Activated naive CD8-positive, alpha-beta T cell treated with anti-CD3 and anti-CD28 coated beads for 36 hours (primary cell): Measurements from ENCODE around the gene ACSBG1. TPM values are rescaled to one million over a fixed set of nuclear protein-coding genes. Genes with fewer than 3 reads are reported as not detected.
"Not testable (repeated sequence)": the region's sequence is repeated elsewhere in the genome, so short reads cannot be mapped to it uniquely, and the experiment has no call there.

Source experiments
- DNase-seq: peaks from one replicate; pipeline ENCODE4 v3.0.0; 2021
- H3K27ac Mint-ChIP-seq: one replicate; pipeline ENCODE4 v1.8.0; 2022; ENCODE audit warnings: mild to moderate bottlenecking, moderate library complexity, mixed read lengths
- H3K27me3 Mint-ChIP-seq: one replicate; pipeline ENCODE4 v1.8.0; 2022; ENCODE audit warnings: mild to moderate bottlenecking, mixed read lengths
- H3K36me3 Mint-ChIP-seq: one replicate; pipeline ENCODE4 v1.8.0; 2021; ENCODE audit warnings: mild to moderate bottlenecking, mixed read lengths
- H3K4me1 Mint-ChIP-seq: one replicate; pipeline ENCODE4 v1.8.0; 2021; ENCODE audit warnings: mixed read lengths
- H3K4me3 Mint-ChIP-seq: one replicate; pipeline ENCODE4 v1.8.0; 2022; ENCODE audit warnings: mild to moderate bottlenecking, moderate library complexity, mixed read lengths
- H3K9me3 Mint-ChIP-seq: one replicate; pipeline ENCODE4 v1.8.0; 2022; ENCODE audit warnings: mixed read lengths
- total RNA-seq, 2 experiments: library from RNA; stranded (reverse); gene quantifications; one replicate each; pipeline ENCODE4 v1.2.3, GENCODE V29; 2021

ACSBG1 gene
- total RNA-seq, 2 experiments from 2014 or later, result 0.24 TPM; not detected in 1

DNA sequence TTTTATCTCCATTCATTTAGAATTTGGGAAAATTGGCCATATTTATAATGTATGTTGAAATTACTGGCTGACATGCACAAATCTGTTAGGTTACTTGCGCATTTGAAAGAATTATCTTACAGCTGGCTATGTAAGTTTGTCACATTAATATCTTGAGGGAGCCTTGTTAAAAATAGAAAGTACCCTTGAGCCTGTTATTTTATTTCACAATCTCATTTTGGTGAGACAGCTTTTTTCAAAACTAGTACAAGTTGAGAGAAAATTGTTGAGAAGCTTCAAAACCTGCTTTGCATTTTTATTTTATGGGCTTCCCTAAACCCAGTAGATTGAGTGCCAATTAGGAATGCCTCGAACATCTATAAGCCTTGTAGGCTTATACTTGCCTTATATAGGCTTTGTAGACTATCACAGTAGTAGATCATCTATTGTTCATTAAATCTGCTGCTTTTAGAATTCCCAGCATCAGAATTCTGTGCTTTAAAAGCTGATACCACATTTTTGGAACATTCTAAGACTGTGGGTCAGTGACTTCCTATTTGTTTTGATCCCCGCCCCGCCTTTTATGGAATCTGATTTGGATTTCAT is 78.9 kb downstream of the ACSBG1 start:
- H3K36me3 Mint-ChIP-seq, result peaks cover 20% of the 10 kb centered on the region
- no peak for DNase-seq
- no peak overlapping the region for H3K27ac Mint-ChIP-seq
- no peaks in the 10 kb centered on the region for H3K27me3 Mint-ChIP-seq
- peaks cover 24% of the 10 kb centered on the region for H3K4me1 Mint-ChIP-seq
- no peaks in the 10 kb centered on the region for H3K9me3 Mint-ChIP-seq
- H3K4me3 Mint-ChIP-seq, result no peak overlapping the region

DNA sequence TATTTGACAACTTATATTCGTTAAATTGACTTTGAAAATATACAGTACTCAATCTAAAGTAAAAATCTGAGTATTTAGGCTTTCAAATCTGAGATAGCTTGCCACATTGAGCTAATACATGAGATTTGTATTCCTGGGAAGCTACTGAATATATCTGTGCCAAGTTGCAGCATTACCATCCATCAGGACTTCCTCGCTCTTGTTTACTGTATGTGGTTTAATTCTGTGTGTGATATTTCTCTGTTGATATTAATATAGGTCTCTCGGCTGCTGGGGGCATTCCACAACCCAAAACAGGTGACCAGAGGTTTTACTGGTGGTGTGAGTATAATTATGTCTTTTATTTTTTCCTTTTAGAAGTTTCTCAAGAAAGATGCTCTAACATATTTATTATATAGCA is 79.4 kb downstream of the ACSBG1 start:
- H3K4me3 Mint-ChIP-seq, result no peak overlapping the region
- H3K27me3 Mint-ChIP-seq, result no peaks in the 10 kb centered on the region
- peaks cover 28% of the 10 kb centered on the region for H3K4me1 Mint-ChIP-seq
- H3K9me3 Mint-ChIP-seq, result no peaks in the 10 kb centered on the region
- no peak overlapping the region for H3K27ac Mint-ChIP-seq
- H3K36me3 Mint-ChIP-seq, result peaks cover 20% of the 10 kb centered on the region
- no peak for DNase-seq

DNA sequence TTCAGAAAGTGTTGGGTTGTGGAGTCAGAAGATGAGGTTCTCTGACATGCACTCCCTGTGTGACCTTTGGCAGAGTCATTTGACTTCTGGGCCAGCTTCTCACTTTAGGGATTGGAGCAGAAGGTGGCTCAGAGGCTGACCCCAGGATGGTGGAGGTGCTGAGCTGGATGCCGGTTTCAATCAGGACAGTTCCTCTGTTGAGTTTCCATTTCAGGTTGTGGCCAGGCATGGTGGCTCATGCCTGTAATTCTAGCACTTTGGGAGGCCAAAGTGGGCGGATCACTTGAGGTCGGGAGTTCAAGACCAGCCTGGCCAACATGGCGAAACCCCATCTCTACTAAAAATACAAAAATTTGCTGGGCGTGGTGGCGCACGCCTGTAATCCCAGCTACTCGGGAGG is 83.3 kb downstream of the ACSBG1 start:
- not testable (repeated sequence) for H3K9me3 Mint-ChIP-seq, DNase-seq, H3K27ac Mint-ChIP-seq, H3K27me3 Mint-ChIP-seq
- Mint-ChIP-seq H3K4me3 (peak overlapping the region; percentile 93), H3K36me3 (peaks cover 16% of the 10 kb centered on the region), H3K4me1 (peaks cover 47% of the 10 kb centered on the region)

DNA sequence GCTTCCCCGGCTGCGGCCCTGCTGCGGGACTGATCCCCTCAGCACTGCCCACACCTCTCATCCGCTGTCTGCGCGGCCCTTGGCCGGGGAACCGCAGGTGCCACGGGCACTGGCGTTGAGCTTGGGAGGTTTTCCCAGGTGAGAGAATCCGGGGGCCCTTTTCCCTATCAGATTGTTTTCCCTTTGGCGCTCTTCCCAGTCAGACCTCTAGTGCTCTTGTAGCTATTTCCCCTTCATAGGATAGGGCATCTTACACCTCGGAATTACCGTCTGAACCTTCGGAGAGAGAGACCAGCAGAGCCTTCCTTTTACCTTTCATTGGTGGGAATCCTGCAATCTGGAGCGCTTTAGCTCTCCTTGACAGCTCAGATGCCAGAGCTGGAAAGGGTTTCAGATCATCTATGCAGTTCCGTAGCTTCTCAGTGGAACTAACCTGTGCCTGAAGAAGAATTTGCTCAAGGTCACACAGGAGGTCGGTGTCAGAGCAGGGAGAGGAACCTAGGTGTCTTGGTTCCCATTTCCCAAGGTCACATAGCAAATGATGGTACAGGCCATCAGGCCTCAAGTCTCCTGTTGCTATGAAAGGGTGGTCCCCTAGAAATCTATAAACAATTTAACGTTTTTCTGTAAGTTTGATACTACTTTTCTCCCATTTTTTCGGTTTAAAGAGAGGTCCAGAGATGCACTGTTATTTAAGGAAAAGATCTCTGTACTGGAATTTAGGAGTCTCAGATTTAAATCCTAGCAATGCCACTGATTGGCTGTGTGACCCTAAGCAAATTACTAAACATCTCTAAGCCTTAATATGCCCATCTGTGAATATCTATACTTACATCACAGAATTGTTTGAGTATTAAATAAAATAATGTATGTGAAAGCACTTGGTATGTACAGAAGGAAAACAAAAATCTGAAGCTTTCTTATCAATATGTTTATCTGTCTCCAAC is 84.3 kb downstream of the ACSBG1 start:
- Mint-ChIP-seq H3K9me3 (no peaks in the 10 kb centered on the region), H3K4me1 (peaks cover 47% of the 10 kb centered on the region), H3K36me3 (peaks cover 16% of the 10 kb centered on the region), H3K27me3 (no peaks in the 10 kb centered on the region), H3K27ac (peak overlapping the region; percentile 78), H3K4me3 (peak overlapping the region; percentile 93)
- DNase-seq, result no peak

DNA sequence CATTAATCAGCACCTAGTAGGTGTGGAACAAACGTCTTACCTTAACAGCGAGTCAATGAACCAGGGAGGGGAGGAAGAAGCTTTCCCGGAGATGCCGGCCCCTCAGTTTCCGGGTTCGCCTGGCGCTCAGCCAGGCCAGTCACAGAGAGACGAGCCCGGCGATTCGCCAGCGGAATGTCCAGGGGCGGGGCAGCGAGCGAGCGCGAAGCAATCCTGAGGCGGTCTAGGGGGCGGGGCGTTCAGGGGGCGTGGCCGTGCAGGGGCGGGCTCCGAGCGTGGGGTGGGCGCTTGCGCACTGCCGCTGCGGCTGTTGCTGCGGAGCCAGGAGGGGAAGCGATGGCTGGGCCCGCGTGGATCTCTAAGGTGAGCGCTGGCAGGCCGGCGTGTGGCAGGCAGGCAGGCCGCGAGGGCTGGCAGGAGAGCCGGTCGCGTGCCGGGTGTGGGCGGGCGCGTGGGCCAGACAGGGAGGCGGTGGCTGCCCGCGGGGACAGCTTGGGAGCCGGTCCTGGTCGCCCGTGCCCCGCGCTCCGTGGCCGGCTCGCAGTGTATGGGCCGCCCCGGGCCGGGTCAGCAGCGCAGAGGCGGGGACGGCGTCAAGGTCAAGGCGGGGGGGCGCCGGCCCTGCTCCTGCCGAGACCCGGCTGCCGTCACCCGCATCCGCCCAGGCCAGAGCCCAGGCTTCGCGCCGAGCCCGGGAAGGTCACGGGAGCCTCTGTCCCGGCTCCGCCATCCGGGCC is 85.1 kb downstream of the ACSBG1 start, which contains the start of gene IDH3A:
Gene IDH3A, plus strand, starts transcription at position 295 of the 737 bp plus-strand sequence. Its CDS starts 42 bp downstream, at position 337.
- no peaks in the 10 kb centered on the region for H3K9me3 Mint-ChIP-seq
- peak within 1 kb of the TSS; percentile 93 for H3K4me3 Mint-ChIP-seq
- H3K4me1 Mint-ChIP-seq, result peaks cover 47% of the 10 kb centered on the region
- DNase-seq, result peak; percentile 99
- peak within 1 kb of the TSS; percentile 93 for H3K27ac Mint-ChIP-seq
- peaks cover 16% of the 10 kb centered on the region for H3K36me3 Mint-ChIP-seq
- H3K27me3 Mint-ChIP-seq, result no peaks in the 10 kb centered on the region

DNA sequence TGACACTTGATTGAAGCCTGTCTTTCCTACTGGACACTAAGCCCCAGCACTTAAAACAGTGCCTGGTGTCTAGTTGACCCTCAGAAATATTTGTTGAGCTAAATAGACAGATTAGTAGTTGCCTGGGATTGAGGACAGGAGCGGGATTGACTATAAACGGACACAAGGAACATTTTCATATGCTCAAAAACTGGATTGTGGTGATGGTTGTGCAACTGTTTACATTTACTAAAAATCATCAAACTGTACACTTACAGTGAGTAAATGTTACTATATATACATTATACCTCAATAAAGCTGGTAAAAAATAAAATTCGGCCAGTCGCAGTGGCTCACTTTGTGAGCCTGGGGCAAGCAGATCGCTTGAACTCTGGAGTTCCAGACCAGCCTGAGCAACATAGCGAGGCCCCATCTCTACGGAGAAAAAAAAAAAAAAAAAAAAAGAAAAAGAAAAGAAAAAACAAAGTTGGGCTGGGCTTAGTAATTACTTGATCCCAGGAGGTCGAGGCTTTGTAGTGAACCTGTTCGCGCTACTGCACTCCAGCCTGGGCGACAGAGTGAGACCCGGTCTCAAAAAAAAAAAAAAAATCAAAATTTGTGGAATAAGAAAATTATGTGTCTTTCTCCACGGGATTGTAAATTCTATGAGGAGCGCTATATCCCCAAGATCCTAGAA is 85.8 kb downstream of the ACSBG1 start:
- peaks cover 47% of the 10 kb centered on the region for H3K4me1 Mint-ChIP-seq
- peaks cover 16% of the 10 kb centered on the region for H3K36me3 Mint-ChIP-seq
- H3K9me3 Mint-ChIP-seq, result no peaks in the 10 kb centered on the region
- H3K27ac Mint-ChIP-seq, result peak overlapping the region; percentile 93
- H3K4me3 Mint-ChIP-seq, result peak overlapping the region; percentile 93
- H3K27me3 Mint-ChIP-seq, result no peaks in the 10 kb centered on the region
- DNase-seq, result no peak

DNA sequence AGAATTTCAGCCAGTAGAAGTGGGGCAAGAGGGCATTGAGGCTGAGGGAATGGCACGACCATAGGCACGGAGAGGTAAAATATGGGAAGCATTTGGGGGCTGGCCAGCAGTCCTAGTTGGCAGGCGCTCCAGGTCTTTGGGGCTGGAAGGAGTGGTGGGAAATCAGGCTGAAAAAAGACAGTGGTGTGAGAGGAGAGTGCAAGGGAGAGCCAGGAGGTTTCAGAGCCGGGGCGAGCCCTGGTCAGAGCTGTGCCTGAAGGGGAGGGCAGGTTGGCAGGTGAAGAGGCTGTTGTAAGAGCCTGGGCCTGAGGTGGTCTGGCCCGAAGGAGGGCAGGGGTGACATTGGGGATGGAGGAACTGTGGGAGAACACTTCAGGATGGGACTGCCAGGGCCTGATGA is 86.8 kb downstream of the ACSBG1 start:
- H3K27ac Mint-ChIP-seq, result no peak overlapping the region

DNA sequence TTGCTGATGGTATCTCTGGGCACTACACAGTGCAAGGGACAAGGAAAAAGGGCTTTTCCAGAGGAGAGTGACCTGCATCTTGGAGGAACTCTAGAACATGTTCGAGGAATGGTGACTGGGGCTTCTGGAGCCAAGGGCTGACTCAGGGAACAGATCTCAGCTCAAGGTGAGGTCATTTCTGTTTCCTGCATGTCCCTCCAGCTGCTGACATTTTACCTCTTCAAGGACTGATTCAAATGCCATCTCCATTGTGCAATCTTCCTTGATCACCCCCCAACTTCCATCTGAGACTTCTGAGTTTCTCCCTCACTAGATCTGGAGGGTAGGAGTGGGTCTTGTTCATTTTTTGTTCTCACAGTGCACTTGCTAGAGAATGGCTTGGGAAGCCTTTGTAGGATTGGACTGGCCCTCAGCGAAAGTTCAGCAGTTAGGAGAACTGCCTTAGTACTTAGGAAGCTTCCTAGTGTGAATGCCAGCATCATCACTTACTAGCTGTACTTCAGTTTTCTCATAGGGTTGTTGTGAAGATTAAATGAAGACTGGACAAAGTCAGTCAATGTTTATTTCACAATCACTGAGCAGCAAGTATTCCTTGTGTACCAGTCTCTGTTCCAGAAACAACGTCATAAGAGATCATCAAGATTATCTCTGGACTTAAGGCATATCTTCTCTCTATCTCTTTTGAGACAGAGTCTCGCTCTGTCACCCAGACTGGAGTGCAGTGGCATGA is 87.8 kb downstream of the ACSBG1 start:
- Mint-ChIP-seq H3K27ac (no peak overlapping the region), H3K4me3 (no peak overlapping the region), H3K4me1 (peaks cover 34% of the 10 kb centered on the region)

More for the DNA sequence above, 86.8 kb downstream of the ACSBG1 start:
- H3K4me1 Mint-ChIP-seq, result peaks cover 37% of the 10 kb centered on the region
- no peaks in the 10 kb centered on the region for H3K9me3 Mint-ChIP-seq
- H3K36me3 Mint-ChIP-seq, result peaks cover 9% of the 10 kb centered on the region
- H3K4me3 Mint-ChIP-seq, result peak overlapping the region; percentile 41
- DNase-seq, result no peak
- H3K27me3 Mint-ChIP-seq, result no peaks in the 10 kb centered on the region

DNA sequence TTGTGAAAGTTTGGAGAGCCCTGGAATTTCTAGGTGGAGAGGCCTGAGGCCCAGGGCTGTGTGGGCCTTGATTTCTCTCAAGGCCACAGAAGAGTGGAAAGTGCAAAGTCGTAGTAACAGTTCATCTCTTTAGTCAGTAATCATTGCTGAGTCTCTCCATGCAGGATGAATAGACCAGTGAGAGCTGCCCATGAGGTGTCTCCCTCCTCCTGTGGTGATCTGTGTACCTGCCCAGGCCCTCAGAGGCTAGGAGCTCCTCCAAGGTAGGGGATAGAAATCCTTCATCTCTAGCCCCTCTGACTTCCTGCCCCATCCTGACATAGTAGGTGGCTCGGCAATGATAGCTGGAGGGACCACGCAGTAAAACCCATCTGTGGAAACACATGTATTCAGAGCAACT is 92.0 kb downstream of the ACSBG1 start:
- Mint-ChIP-seq H3K4me3 (no peak overlapping the region), H3K4me1 (peaks cover 7% of the 10 kb centered on the region), H3K9me3 (no peaks in the 10 kb centered on the region), H3K27ac (no peak overlapping the region), H3K36me3 (no peaks in the 10 kb centered on the region), H3K27me3 (no peaks in the 10 kb centered on the region)
- DNase-seq, result no peak

More for the DNA sequence above, 87.8 kb downstream of the ACSBG1 start:
- Mint-ChIP-seq H3K9me3 (no peaks in the 10 kb centered on the region), H3K27me3 (no peaks in the 10 kb centered on the region), H3K36me3 (peaks cover 8% of the 10 kb centered on the region)
- DNase-seq, result no peak

DNA sequence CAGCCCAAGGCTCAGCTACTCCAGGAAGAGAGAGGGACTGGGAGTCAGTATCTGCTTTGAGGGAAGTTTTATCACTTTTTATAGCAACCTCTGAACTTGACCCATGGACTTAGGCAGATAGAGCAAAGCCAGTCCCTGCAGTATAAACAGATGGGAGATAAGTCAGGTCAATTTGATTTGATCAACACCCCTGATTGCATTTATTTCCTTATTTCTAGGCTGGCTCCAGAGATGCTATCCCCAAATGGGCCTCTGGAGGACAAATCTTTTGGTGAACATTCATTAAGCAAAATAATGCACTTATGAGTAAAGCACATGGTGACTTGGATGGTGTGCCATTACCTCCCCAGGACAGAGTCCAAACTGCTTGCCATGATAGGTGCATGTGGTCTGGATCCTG is 94.1 kb downstream of the ACSBG1 start:
- Mint-ChIP-seq H3K36me3 (no peaks in the 10 kb centered on the region), H3K9me3 (no peaks in the 10 kb centered on the region), H3K27ac (no peak overlapping the region), H3K4me3 (no peak overlapping the region), H3K4me1 (no peaks in the 10 kb centered on the region), H3K27me3 (no peaks in the 10 kb centered on the region)
- DNase-seq, result no peak

DNA sequence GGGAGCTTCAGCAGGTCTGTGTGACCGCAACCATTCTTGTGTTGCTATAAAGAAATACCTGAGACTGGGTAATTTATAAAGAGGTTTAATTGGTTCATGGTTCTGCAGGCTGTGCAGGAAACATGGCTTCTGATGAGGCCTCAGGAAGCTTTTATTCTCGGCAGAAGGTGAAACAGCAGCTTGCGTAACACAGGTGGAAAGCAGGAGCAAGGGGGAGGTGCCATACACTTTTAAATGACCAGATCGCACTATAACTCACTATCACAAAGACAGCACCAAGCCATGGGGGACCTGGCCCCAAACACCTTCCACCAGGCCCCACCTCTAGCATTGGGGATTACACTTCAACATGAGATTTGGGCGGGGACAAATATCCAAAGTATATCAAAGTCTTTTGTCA is 94.8 kb downstream of the ACSBG1 start:
- H3K4me3 Mint-ChIP-seq, result no peak overlapping the region
- H3K27ac Mint-ChIP-seq, result no peak overlapping the region
- no peaks in the 10 kb centered on the region for H3K36me3 Mint-ChIP-seq
- no peak for DNase-seq
- H3K27me3 Mint-ChIP-seq, result no peaks in the 10 kb centered on the region
- no peaks in the 10 kb centered on the region for H3K4me1 Mint-ChIP-seq
- H3K9me3 Mint-ChIP-seq, result no peaks in the 10 kb centered on the region

DNA sequence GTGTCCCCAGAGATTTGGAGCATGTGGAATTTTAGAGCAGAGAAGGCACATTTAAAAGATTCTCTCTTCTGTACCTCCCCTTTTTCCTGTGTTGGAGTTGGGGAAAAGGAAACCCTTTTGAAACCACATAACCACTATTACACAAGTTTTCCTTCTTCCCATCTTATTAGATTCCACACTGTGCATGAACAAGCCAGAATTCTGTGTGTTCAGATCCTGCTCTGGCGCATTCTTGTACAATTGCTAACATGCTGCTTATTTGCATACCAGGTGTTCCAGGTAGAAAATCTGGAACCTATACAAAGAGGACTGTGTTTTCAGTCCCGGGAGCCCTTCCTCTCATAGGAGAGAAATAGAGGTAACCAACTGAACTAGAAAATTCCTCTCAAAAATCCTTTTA is 100.6 kb downstream of the ACSBG1 start:
- no peaks in the 10 kb centered on the region for H3K36me3 Mint-ChIP-seq
- no peak overlapping the region for H3K27ac Mint-ChIP-seq
- no peak overlapping the region for H3K4me3 Mint-ChIP-seq
- DNase-seq, result no peak
- no peaks in the 10 kb centered on the region for H3K9me3 Mint-ChIP-seq
- no peaks in the 10 kb centered on the region for H3K27me3 Mint-ChIP-seq
- H3K4me1 Mint-ChIP-seq, result peaks cover 19% of the 10 kb centered on the region

DNA sequence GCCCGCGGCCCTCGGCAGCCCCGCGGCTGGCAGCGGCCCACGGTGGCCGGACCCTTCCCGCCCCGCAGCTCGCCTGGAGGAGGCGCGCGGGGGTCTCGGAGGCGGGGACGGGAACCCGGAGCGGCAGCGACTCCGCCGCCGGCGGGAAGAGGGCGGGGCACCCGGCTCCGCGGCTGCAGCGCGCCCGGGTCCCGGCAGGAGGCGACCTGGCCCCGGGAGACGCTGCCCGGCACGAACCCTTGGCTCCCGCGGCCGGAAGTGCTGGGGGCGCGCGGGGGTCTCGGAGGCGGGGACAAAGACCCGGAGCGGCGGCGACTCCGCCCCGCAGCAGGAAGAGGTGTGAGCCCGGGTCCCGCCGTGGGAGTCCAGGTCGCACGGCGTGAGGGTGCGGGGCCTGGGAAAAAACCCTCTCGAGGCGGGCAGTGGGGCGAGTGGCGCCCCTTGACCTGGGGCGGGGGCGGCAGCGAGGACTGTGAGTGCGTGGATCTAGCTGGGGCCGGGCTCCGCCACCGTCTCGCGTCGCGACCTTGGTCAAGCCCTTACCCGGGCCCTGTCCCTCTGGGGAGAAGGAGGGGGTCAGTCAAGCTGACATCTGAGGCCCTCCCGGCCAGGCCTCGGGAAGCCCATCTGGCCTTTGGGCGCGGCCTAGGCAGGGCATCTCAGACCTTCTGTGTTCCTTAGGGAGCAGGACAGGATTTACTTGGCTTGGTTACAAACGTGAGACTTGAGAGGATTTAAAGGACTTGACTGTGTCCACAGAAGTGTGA is 102.9 kb downstream of the ACSBG1 start, which contains the start of gene CIB2:
Gene CIB2, minus strand, starts transcription at position 151 of the 767 bp plus-strand sequence. CDS start 230 bp downstream, outside the sequence.
- peaks cover 19% of the 10 kb centered on the region for H3K4me1 Mint-ChIP-seq
- no peaks in the 10 kb centered on the region for H3K27me3 Mint-ChIP-seq
- H3K4me3 Mint-ChIP-seq, result peak within 1 kb of the TSS; percentile 83
- DNase-seq, result peak; percentile 88
- no peaks in the 10 kb centered on the region for H3K9me3 Mint-ChIP-seq
- H3K36me3 Mint-ChIP-seq, result no peaks in the 10 kb centered on the region
- peak within 1 kb of the TSS; percentile 72 for H3K27ac Mint-ChIP-seq
